ENCODE data around the gene ACTL6B. TPM values are rescaled to one million over a fixed set of nuclear protein-coding genes. Genes with fewer than 3 reads are reported as not detected.
"Not testable (repeated sequence)": the region's sequence is repeated elsewhere in the genome, so short reads cannot be mapped to it uniquely, and the experiment has no call there.

The ACTL6B gene
- total and polyA plus RNA-seq, 10 donors: not detected

GRCh38 chr7:100673942-100674410 lies 17.7 kb upstream of the ACTL6B start:
- 0 to 1% (median 0%) methylated on average over 30 to 34 of the region's 34 CpGs for WGBS, 5 donors
- Histone ChIP-seq H3K4me1 (peaks cover 7 to 47% (median 36%) of the 10 kb centered on the region in 6 donors), H3K27ac (peak overlapping the region; percentile 97 to 100 (median 99)), H3K27me3 (replicated peaks in 1 of 7) (no peaks in the 10 kb centered on the region), H3K4me3 (peak overlapping the region; percentile 86 to 98 (median 92)), H3K36me3 (peaks cover 0 to 30% (median 27%) of the 10 kb centered on the region in 6 donors), H3K9me3 (no peaks in the 10 kb centered on the region)
- peak; percentile 92 for DNase-seq
- intact Hi-C loops (cut with DNase I; ENCODE audit: low total_unique reads): loop anchor here (10.0 kb wide), 1 partner anchor 59 kb away; the partner anchor contains the start of gene MOSPD3
- TF ChIP-seq POLR2AphosphoS5 (IDR thresholded peaks at IDR 0.05) (peak in 1 of 3 donors; percentile 17), POLR2A (IDR thresholded peaks at IDR 0.05) (no peak)

GRCh38 chr7:100673302-100673941 lies 17.2 kb upstream of the ACTL6B start, which contains the start of gene GNB2:
Gene GNB2, plus strand, starts transcription at chr7:100673740. Its CDS starts 2,526 bp downstream, at chr7:100676266.
- H3K27me3 ChIP-seq (replicated peaks in 1 of 7): no peaks in the 10 kb centered on the region
- peak within 1 kb of the TSS; percentile 86 to 98 (median 92) for H3K4me3 ChIP-seq
- H3K4me1 ChIP-seq: peaks cover 7 to 41% (median 33%) of the 10 kb centered on the region in 6 donors
- peak within 1 kb of the TSS; percentile 97 to 100 (median 99) for H3K27ac ChIP-seq
- no peaks in the 10 kb centered on the region for H3K9me3 ChIP-seq
- peak; percentile 100 for DNase-seq
- TF ChIP-seq POLR2AphosphoS5 (IDR thresholded peaks at IDR 0.05): peak; percentile 92 to 95 (median 94)
- peak in 4 of 11 experiments; percentile 9 to 36 (median 18) for TF ChIP-seq CTCF (IDR thresholded peaks at IDR 0.05 in 8 of 11, conservative IDR thresholded peaks at IDR 0.05 in 3 of 11)
- TF ChIP-seq POLR2A (IDR thresholded peaks at IDR 0.05): peak in 2 of 3 donors; percentile 64 to 67
- whole genome bisulfite sequencing, 5 donors: 0 to 1% (median 0%) methylated on average over 17 to 65 of the region's 65 CpGs
- intact Hi-C loops (cut with DNase I; ENCODE audit: low total_unique reads): loop anchor here (10.0 kb wide), 1 partner anchor 59 kb away; the partner anchor contains the start of gene MOSPD3
- H3K36me3 ChIP-seq: peaks cover 0 to 24% (median 22%) of the 10 kb centered on the region in 6 donors

GRCh38 chr7:100671353-100672327 lies 15.4 kb upstream of the ACTL6B start:
- no peak for TF ChIP-seq CTCF (IDR thresholded peaks at IDR 0.05 in 8 of 11, conservative IDR thresholded peaks at IDR 0.05 in 3 of 11)
- TF ChIP-seq POLR2AphosphoS5 (IDR thresholded peaks at IDR 0.05): no peak
- no peak for TF ChIP-seq POLR2A (IDR thresholded peaks at IDR 0.05)
- Histone ChIP-seq H3K9me3 (no peaks in the 10 kb centered on the region), H3K27me3 (replicated peaks in 1 of 7) (no peaks in the 10 kb centered on the region), H3K4me3 (no peak overlapping the region), H3K36me3 (peaks cover 0 to 6% (median 4%) of the 10 kb centered on the region in 6 donors), H3K27ac (no peak overlapping the region), H3K4me1 (peaks cover 7 to 24% (median 21%) of the 10 kb centered on the region in 6 donors)
- WGBS, 5 donors: 92 to 95% (median 93%) methylated on average over 18 of the region's 18 CpGs
- DNase-seq: peak; percentile 69
- intact Hi-C loops (cut with DNase I; ENCODE audit: low total_unique reads): loop anchor here (10.0 kb wide), 1 partner anchor 57 kb away; the partner anchor contains the start of gene MOSPD3

GRCh38 chr7:100670074-100670473 lies 13.8 kb upstream of the ACTL6B start:
- H3K36me3 ChIP-seq: no peaks in the 10 kb centered on the region
- intact Hi-C loops (cut with DNase I; ENCODE audit: low total_unique reads): loop anchor here (10.0 kb wide), 1 partner anchor 55 kb away; the partner anchor contains the start of gene MOSPD3
- no peak for TF ChIP-seq POLR2AphosphoS5 (IDR thresholded peaks at IDR 0.05)
- TF ChIP-seq CTCF (IDR thresholded peaks at IDR 0.05 in 8 of 11, conservative IDR thresholded peaks at IDR 0.05 in 3 of 11): no peak
- TF ChIP-seq POLR2A (IDR thresholded peaks at IDR 0.05): no peak
- no peaks in the 10 kb centered on the region for H3K27me3 ChIP-seq (replicated peaks in 1 of 7)
- DNase-seq: no peak
- no peak overlapping the region for H3K4me3 ChIP-seq
- H3K4me1 ChIP-seq: peaks cover 0 to 11% (median 7%) of the 10 kb centered on the region in 6 donors
- 63 to 72% (median 63%) methylated on average over 8 of the region's 8 CpGs for WGBS, 5 donors
- no peaks in the 10 kb centered on the region for H3K9me3 ChIP-seq
- no peak overlapping the region for H3K27ac ChIP-seq

- H3K36me3 ChIP-seq; H3K9me3 ChIP-seq; H3K27me3 ChIP-seq (replicated peaks in 1 of 7); H3K27ac ChIP-seq; intact Hi-C loops (cut with DNase I; ENCODE audit: low total_unique reads); H3K4me3 ChIP-seq: not testable (repeated sequence)
- H3K4me1 ChIP-seq: peaks cover 0 to 11% (median 7%) of the 10 kb centered on the region in 6 donors
- peak; percentile 59 for DNase-seq
- WGBS, 5 donors: 92 to 94% (median 93%) methylated on average over 12 of the region's 12 CpGs
Measured at GRCh38 chr7:100669106-100669505, 12.9 kb upstream of the ACTL6B start.
